IMR-90 (cell line): ENCODE results near the gene NSD2. TPM values are rescaled to one million over a fixed set of nuclear protein-coding genes. Genes with fewer than 3 reads are reported as not detected.

ENCODE experiments used
- ATAC-seq: fragments of 200-7000 bp; cut with Tn5 transposase; 2 replicates; pipeline ENCODE4 v1.9.1; 2020; ENCODE audit warnings: low read depth, mild to moderate bottlenecking, moderate library complexity
- BruUV-seq: library from RNA; stranded (reverse); fragments of 400-500 nt; replicated peaks from 2 replicates; lab custom pipeline; 2021; lab: Mats Ljungman, UMichigan
- CTCF ChIA-PET: fragments of 300-600 bp; formaldehyde crosslinking; extraction: SDS; loops from one replicate; lab custom pipeline; 2021; ENCODE audit warnings: antibody characterized with exemption; lab: Yijun Ruan, JAX
- POLR2A ChIA-PET: fragments of 300-600 bp; sonication (Branson Sonifier 250); formaldehyde crosslinking; loops from one replicate; lab custom pipeline; 2022; ENCODE audit warnings: antibody characterized with exemption; ENCODE audit not compliant: unreplicated experiment; lab: Charles Lee
- DNase-seq: peaks from one replicate; pipeline ENCODE4 v3.0.0; 2013
- H2AFZ ChIP-seq: replicated peaks from 2 replicates; pipeline ENCODE3; 2013; ENCODE audit warnings: low read length, mild to moderate bottlenecking; ENCODE audit not compliant: poor library complexity
- H2AK5ac ChIP-seq: 2 replicates; pipeline ENCODE4 v1.6.1; 2013; ENCODE audit warnings: low read depth, low read length, inconsistent platforms
- H2AK9ac ChIP-seq: replicated peaks from 2 replicates; pipeline ENCODE3; 2013; ENCODE audit warnings: mild to moderate bottlenecking, low read depth, low read length, moderate library complexity; ENCODE audit not compliant: poor library complexity
- H2BK120ac ChIP-seq: 2 replicates; pipeline ENCODE4 v1.6.1; 2013; ENCODE audit warnings: low read depth, low read length, inconsistent platforms
- H2BK15ac ChIP-seq: 3 replicates; pipeline ENCODE4 v1.6.1; 2013; ENCODE audit warnings: low read depth, low read length, inconsistent platforms
- H2BK20ac ChIP-seq: 2 replicates; pipeline ENCODE4 v1.6.1; 2013; ENCODE audit warnings: low read depth, mild to moderate bottlenecking, inconsistent platforms, low read length, moderate library complexity
- H2BK5ac ChIP-seq: 2 replicates; pipeline ENCODE4 v1.6.1; 2013; ENCODE audit warnings: mild to moderate bottlenecking, low read depth, low read length, inconsistent platforms; ENCODE audit not compliant: poor library complexity, severe bottlenecking
- H3K14ac ChIP-seq: replicated peaks from 2 replicates; pipeline ENCODE4 v1.6.1; 2013; ENCODE audit warnings: low read depth, low read length, inconsistent platforms
- H3K18ac ChIP-seq: 2 replicates; pipeline ENCODE4 v1.6.1; 2013; ENCODE audit warnings: low read depth, low read length, control low read depth
- H3K23ac ChIP-seq: 2 replicates; pipeline ENCODE4 v1.6.1; 2013; ENCODE audit warnings: low read depth, low read length, inconsistent platforms
- H3K27ac ChIP-seq: 2 replicates; pipeline ENCODE4 v1.5.1; 2013; ENCODE audit warnings: mild to moderate bottlenecking, control low read depth, low read length; ENCODE audit not compliant: insufficient read depth
- H3K27me3 ChIP-seq: 2 replicates; pipeline ENCODE4 v1.6.1; 2013; ENCODE audit warnings: low read length; ENCODE audit not compliant: control insufficient read depth, insufficient read depth
- H3K36me3 ChIP-seq: 2 replicates; pipeline ENCODE4 v1.6.1; 2013; ENCODE audit warnings: low read length, mixed read lengths; ENCODE audit not compliant: control insufficient read depth, insufficient read depth
- H3K4ac ChIP-seq: 2 replicates; pipeline ENCODE4 v1.6.1; 2013; ENCODE audit warnings: low read depth, low read length, inconsistent platforms
- H3K4me1 ChIP-seq: 2 replicates; pipeline ENCODE4 v1.6.1; 2013; ENCODE audit warnings: low read length, mixed read lengths; ENCODE audit not compliant: control insufficient read depth, insufficient read depth
- H3K4me2 ChIP-seq: 2 replicates; pipeline ENCODE4 v1.6.1; 2013; ENCODE audit warnings: low read depth, mild to moderate bottlenecking, control low read depth, low read length, moderate library complexity
- H3K4me3 ChIP-seq: 2 replicates; pipeline ENCODE4 v1.5.1; 2013; ENCODE audit warnings: low read depth, mild to moderate bottlenecking, control low read depth, low read length, moderate library complexity; ENCODE audit not compliant: insufficient read depth
- H3K56ac ChIP-seq: 2 replicates; pipeline ENCODE4 v1.6.1; 2013; ENCODE audit warnings: low read length, inconsistent platforms; ENCODE audit not compliant: insufficient read depth; ENCODE audit errors: extremely low read depth
- H3K79me1 ChIP-seq, 2 experiments: 2 replicates each; pipeline ENCODE4 v1.6.1; 2013; ENCODE audit warnings: low read length in 2 of 2, inconsistent platforms in 1 of 2, low read depth in 1 of 2
- H3K9ac ChIP-seq: 2 replicates; pipeline ENCODE4 v1.6.1; 2013; ENCODE audit warnings: low read depth, low read length, control low read depth
- H3K9me1 ChIP-seq: 2 replicates; pipeline ENCODE4 v1.6.1; 2013; ENCODE audit warnings: low read length, inconsistent platforms; ENCODE audit not compliant: insufficient read depth
- H3K9me3 ChIP-seq: 2 replicates; pipeline ENCODE4 v1.6.1; 2013; ENCODE audit warnings: low read length; ENCODE audit not compliant: control insufficient read depth, insufficient read depth
- H4K20me1 ChIP-seq: 2 replicates; pipeline ENCODE4 v1.6.1; 2013; ENCODE audit warnings: low read length, inconsistent platforms; ENCODE audit not compliant: insufficient read depth
- H4K5ac ChIP-seq: 2 replicates; pipeline ENCODE4 v1.6.1; 2013; ENCODE audit warnings: mild to moderate bottlenecking, low read depth, low read length, control low read depth
- H4K8ac ChIP-seq, 2 experiments: 2 replicates each; pipeline ENCODE4 v1.6.1; 2013; ENCODE audit warnings: low read depth in 2 of 2, low read length in 2 of 2, control low read depth in 1 of 2, inconsistent platforms in 1 of 2
- H4K91ac ChIP-seq: 2 replicates; pipeline ENCODE4 v1.6.1; 2013; ENCODE audit warnings: low read depth, low read length, inconsistent platforms; ENCODE audit not compliant: insufficient read depth
- CTCF ChIP-seq: conservative IDR thresholded peaks from 2 replicates; pipeline ENCODE4 v1.5.1; 2012; ENCODE audit warnings: mild to moderate bottlenecking, low read depth, low read length, improper control_type of control experiment
- MAZ ChIP-seq: IDR thresholded peaks from 2 replicates; pipeline ENCODE4 v1.6.1; 2012; ENCODE audit warnings: low read depth, mild to moderate bottlenecking, low read length, improper control_type of control experiment, moderate library complexity, borderline replicate concordance
- POLR2A ChIP-seq: IDR thresholded peaks from 2 replicates; pipeline ENCODE4 v1.6.1; 2012; ENCODE audit warnings: mild to moderate bottlenecking, low read depth, low read length
- USF2 ChIP-seq: fragments of 150-350 bp; IDR thresholded peaks from 2 replicates; pipeline ENCODE4 v1.6.1; 2017; ENCODE audit warnings: mild to moderate bottlenecking, antibody characterized with exemption, low read length, low read depth
- WGBS, 2 experiments: methylation state at CpG; one replicate each; pipeline versions ENCODE4 v1.1.5 to v1.1.7; 2013; ENCODE audit warnings: missing lambda C conversion rate in 2 of 2; ENCODE audit not compliant: insufficient read length in 1 of 2; ENCODE audit errors: extremely low coverage in 2 of 2; 5-methylcytosine and 5-hydroxymethylcytosine counted together
- dilution Hi-C: fragments of 300-500 bp; cut with HindIII; formaldehyde crosslinking; loops from one replicate; pipeline ENCODE4 v1.14.3; 2018; ENCODE audit warnings: low sequenced_read_pairs; ENCODE audit not compliant: unreplicated experiment
- in situ Hi-C: fragments of 300-500 bp; cut with MboI; formaldehyde crosslinking; loops from 3 replicates; pipeline ENCODE4 v1.14.3; 2019; ENCODE audit warnings: low sequenced_read_pairs, inconsistent platforms, mixed read lengths
- intact Hi-C: fragments of 100-400 bp; cut with micrococcal nuclease; formaldehyde crosslinking; loops from 2 replicates; pipeline ENCODE4 v1.10.0; 2022
- polyA plus RNA-seq, 3 experiments: library from polyadenylated mRNA; depleted of rRNA; stranded (reverse); fragments of >200 nt; gene quantifications; 2 replicates each; pipeline ENCODE4 v1.2.3, GENCODE V29; 2012; ENCODE audit warnings: low replicate concordance in 1 of 3
- total RNA-seq: library from RNA; depleted of rRNA; stranded (reverse); fragments of >200 nt; gene quantifications from 2 replicates; pipeline ENCODE4 v1.2.3, GENCODE V29; 2012

NSD2 gene
- total and polyA plus RNA-seq, 2 of the 4 experiments (the other 2 are of a cell fraction) = 35.9 to 68.1 TPM

- Histone ChIP-seq H3K4me3 (no peak overlapping the region), H2AFZ (no peak overlapping the region), H2BK120ac (no peak overlapping the region), H3K56ac (no peak overlapping the region), H2BK20ac (no peak overlapping the region), H3K14ac (no peak overlapping the region), H2AK9ac (peak overlapping the region; percentile 76), H3K9me3 (no peaks in the 10 kb centered on the region), H4K5ac (no peak overlapping the region), H3K4me1 (0 out of 2 replicates have a peak, but pooled peaks cover 2% of the 10 kb centered on the region), H4K20me1 (no peaks in the 10 kb centered on the region), H3K36me3 (no peaks in the 10 kb centered on the region), H3K9ac (no peak overlapping the region), H3K79me1 (0 out of 4 replicates have a peak, but pooled peaks cover 0 to 2% of the 10 kb centered on the region in 2 experiments), H4K91ac (no peak overlapping the region), H2AK5ac (no peak overlapping the region), H2BK5ac (no peak overlapping the region), H4K8ac (no peak overlapping the region), H2BK15ac (no peak overlapping the region), H3K4me2 (no peak overlapping the region), H3K18ac (no peak overlapping the region), H3K9me1 (0 out of 2 replicates have a peak, but pooled peaks cover 3% of the 10 kb centered on the region), H3K4ac (no peak overlapping the region), H3K27me3 (peaks cover 2% of the 10 kb centered on the region; the same call in 1 of the 2 replicates), H3K27ac (no peak overlapping the region), H3K23ac (no peak overlapping the region)
- no peak for ATAC-seq
- DNase-seq = no peak
- in situ Hi-C loops = no loop called here
- intact Hi-C loops = no loop called here
- WGBS, 2 experiments = 87% methylated on average over 8 of the region's 17 CpGs; no CpG with 5 or more reads in 1 of the 2 experiments
- dilution Hi-C loops = no loop called here
- CTCF ChIA-PET = no interaction called here
- POLR2A ChIA-PET = no interaction called here
- BruUV-seq = no TSS peak
- TF ChIP-seq CTCF (no peak), MAZ (no peak), POLR2A (no peak), USF2 (no peak)
These were observed 6.9 kb upstream of the NSD2 start for GRCh38 chr4:1864076-1865008.
